Common myeloid progenitor, CD34-positive (primary cell): Measurements from ENCODE around the gene CD63. TPM values are rescaled to one million over a fixed set of nuclear protein-coding genes. Genes with fewer than 3 reads are reported as not detected.
A peak's percentile ranks its signal among the peaks of the same experiment; 100 is the strongest.

Experiments used
- CTCF ChIA-PET: fragments of 350-600 bp; sonication (Branson Sonifier 250); formaldehyde crosslinking; loops from one replicate; lab custom pipeline; 2021; ENCODE audit warnings: antibody characterized with exemption; lab: Charles Lee
- POLR2A ChIA-PET: fragments of 350-600 bp; sonication (Branson Sonifier 250); formaldehyde crosslinking; loops from one replicate; lab custom pipeline; 2021; ENCODE audit warnings: antibody characterized with exemption; lab: Charles Lee
- DNase-seq, 3 donors: peaks; one replicate each; pipeline versions ENCODE4 v3.0.0 to v3.0.0-alpha.2; 2013
- H3K27ac ChIP-seq, 2 experiments: 1 replicate in 1 of 2; 2 replicates in 1 of 2; pipeline ENCODE4 v1.7.0; 2013; ENCODE audit warnings: inconsistent platforms in 2 of 2, low read length in 2 of 2, mild to moderate bottlenecking in 2 of 2, low read depth in 1 of 2, moderate library complexity in 1 of 2; ENCODE audit not compliant: severe bottlenecking in 2 of 2, insufficient read depth in 1 of 2, poor library complexity in 1 of 2
- H3K27me3 ChIP-seq, 5 experiments: replicated peaks in 2 of 5; 1 replicate in 3 of 5; 2 replicates in 2 of 5; pipeline versions ENCODE4 v1.6.1 to v1.7.0; 2013; ENCODE audit warnings: low read length in 4 of 5, mild to moderate bottlenecking in 2 of 5, moderate library complexity in 2 of 5, inconsistent platforms in 1 of 5; ENCODE audit not compliant: insufficient read depth in 5 of 5, control insufficient read depth in 4 of 5
- H3K36me3 ChIP-seq, 4 experiments: 1 replicate in 2 of 4; 2 replicates in 2 of 4; pipeline versions ENCODE4 v1.6.1 to v1.7.0; 2013; ENCODE audit warnings: low read length in 3 of 4, control low read depth in 1 of 4, mild to moderate bottlenecking in 1 of 4; ENCODE audit not compliant: control insufficient read depth in 4 of 4, insufficient read depth in 4 of 4
- H3K4me1 ChIP-seq, 4 experiments: 1 replicate in 3 of 4; 2 replicates in 1 of 4; pipeline versions ENCODE4 v1.6.1 to v1.7.1; 2013; ENCODE audit warnings: low read length in 3 of 4, mild to moderate bottlenecking in 3 of 4, control low read depth in 1 of 4, inconsistent platforms in 1 of 4, moderate library complexity in 1 of 4; ENCODE audit not compliant: control insufficient read depth in 4 of 4, insufficient read depth in 4 of 4; ENCODE audit errors: control extremely low read depth in 1 of 4
- H3K4me3 ChIP-seq, 7 experiments: 1 replicate in 4 of 7; 2 replicates in 3 of 7; pipeline versions ENCODE4 v1.5.1 to v1.7.0; 2013; ENCODE audit warnings: mild to moderate bottlenecking in 7 of 7, low read length in 6 of 7, moderate library complexity in 6 of 7, inconsistent platforms in 2 of 7, low read depth in 2 of 7, control low read depth in 1 of 7; ENCODE audit not compliant: insufficient read depth in 4 of 7, control insufficient read depth in 1 of 7; ENCODE audit errors: extremely low read depth in 1 of 7
- H3K9me3 ChIP-seq, 5 experiments: 1 replicate in 4 of 5; 2 replicates in 1 of 5; pipeline versions ENCODE4 v1.6.1 to v1.7.1; 2013; ENCODE audit warnings: low read length in 4 of 5, mild to moderate bottlenecking in 2 of 5, inconsistent platforms in 1 of 5, low read depth in 1 of 5, moderate library complexity in 1 of 5; ENCODE audit not compliant: control insufficient read depth in 4 of 5, insufficient read depth in 2 of 5; ENCODE audit errors: control extremely low read depth in 1 of 5
- WGBS: methylation state at CpG from one replicate; pipeline ENCODE4 v1.1.5; 2013; ENCODE audit not compliant: insufficient coverage; 5-methylcytosine and 5-hydroxymethylcytosine counted together
- polyA plus RNA-seq: library from polyadenylated mRNA; unstranded; fragments of 120-200 nt; gene quantifications from one replicate; pipeline ENCODE4 v1.2.1, GENCODE V29; 2013

CD63 gene
- 275 TPM for polyA plus RNA-seq

GRCh38 chr12:55728939-55729818, at the start of gene CD63:
Gene CD63 (minus strand): TSS chr12:55729009. CDS start chr12:55728341, 668 bp downstream.
- Histone ChIP-seq H3K27me3 (no peaks in the 10 kb centered on the region), H3K9me3 (no peaks in the 10 kb centered on the region), H3K4me1 (peaks cover 12 to 46% (median 34%) of the 10 kb centered on the region in 4 experiments), H3K4me3 (peak within 1 kb of the TSS; percentile 57 to 88 (median 71)), H3K36me3 (peaks cover under 1 to 29% (median 16%) of the 10 kb centered on the region in 4 experiments), H3K27ac (peak within 1 kb of the TSS; percentile 66 to 86)
- DNase-seq, result peak; percentile 77 to 91 (median 88)
- 0% methylated on average over 31 of the region's 61 CpGs for WGBS
- CTCF ChIA-PET, result interaction anchor here (1.0 to 3.2 kb wide), 14 partner anchors 9 to 165 kb away, joined by 3 to 49 read pairs (median 5); partner anchors contain the start of genes BLOC1S1, ORMDL2, RDH5 and SARNP
- POLR2A ChIA-PET, result interaction anchor here (0.7 to 1.6 kb wide), 6 partner anchors 8 to 14 kb away, joined by 3 to 8 read pairs (median 4); partner anchors contain the start of gene BLOC1S1

- ChIA-PET POLR2A (no interaction called here), CTCF (interaction anchor here (2.6 kb wide), 1 partner anchor 32 kb away, joined by 12 read pairs; no protein-coding TSS in a partner anchor)
- 100% methylated on average over 2 of the region's 3 CpGs for WGBS
- no peaks in the 10 kb centered on the region for H3K9me3 ChIP-seq
- H3K4me1 ChIP-seq, result peaks cover 0 to 13% (median 0%) of the 10 kb centered on the region in 4 experiments
- DNase-seq, result no peak
- no peak overlapping the region for H3K27ac ChIP-seq
- no peaks in the 10 kb centered on the region for H3K27me3 ChIP-seq
- no peak overlapping the region for H3K4me3 ChIP-seq
- H3K36me3 ChIP-seq, result peaks cover 11 to 44% (median 27%) of the 10 kb centered on the region in 4 experiments
Measured at GRCh38 chr12:55777856-55778255, 49.0 kb upstream of the CD63 start.

GRCh38 chr12:55771736-55772135, 42.9 kb upstream of the CD63 start:
- Histone ChIP-seq H3K27me3 (no peaks in the 10 kb centered on the region), H3K4me3 (no peak overlapping the region), H3K4me1 (no peaks in the 10 kb centered on the region), H3K27ac (no peak overlapping the region), H3K9me3 (no peaks in the 10 kb centered on the region), H3K36me3 (peaks cover 10 to 46% (median 36%) of the 10 kb centered on the region in 4 experiments)
- ChIA-PET CTCF (interaction anchor here (0.6 to 3.3 kb wide), 8 partner anchors 11 to 1291 kb away, joined by 3 to 13 read pairs (median 4); no protein-coding TSS in a partner anchor), POLR2A (no interaction called here)
- 98% methylated on average over 5 of the region's 6 CpGs for WGBS
- DNase-seq, result no peak

DNA sequence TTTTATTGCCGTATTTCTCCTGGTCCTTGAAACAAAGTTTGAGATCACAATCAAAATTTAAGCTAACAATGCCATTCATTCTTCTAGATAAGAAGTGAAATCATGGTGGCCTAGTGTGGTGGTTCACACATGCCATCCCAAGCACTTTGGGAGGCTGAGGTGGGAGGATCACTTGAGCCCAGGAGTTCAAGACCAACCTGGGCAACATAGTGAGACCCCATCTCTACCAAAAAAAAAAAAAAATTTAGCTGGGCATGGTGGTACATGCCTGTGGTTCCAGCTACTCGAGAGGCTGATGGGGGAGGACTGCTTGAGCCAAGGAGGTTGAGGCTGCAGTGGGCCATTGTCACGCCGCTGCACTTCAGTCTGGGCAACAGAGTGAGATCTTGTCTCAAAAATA, 38.3 kb upstream of the CD63 start:
- Histone ChIP-seq H3K4me1 (no peaks in the 10 kb centered on the region), H3K27ac (no peak overlapping the region), H3K36me3 (peaks cover 15 to 62% (median 40%) of the 10 kb centered on the region in 4 experiments), H3K4me3 (no peak overlapping the region), H3K9me3 (no peaks in the 10 kb centered on the region), H3K27me3 (no peaks in the 10 kb centered on the region)
- ChIA-PET POLR2A (no interaction called here), CTCF (interaction anchor here (1.0 to 1.3 kb wide), 4 partner anchors 14 to 173 kb away, joined by 3 read pairs; no protein-coding TSS in a partner anchor)
- no CpG with 5 or more reads among the region's 4 CpGs for WGBS
- DNase-seq, result no peak

DNA sequence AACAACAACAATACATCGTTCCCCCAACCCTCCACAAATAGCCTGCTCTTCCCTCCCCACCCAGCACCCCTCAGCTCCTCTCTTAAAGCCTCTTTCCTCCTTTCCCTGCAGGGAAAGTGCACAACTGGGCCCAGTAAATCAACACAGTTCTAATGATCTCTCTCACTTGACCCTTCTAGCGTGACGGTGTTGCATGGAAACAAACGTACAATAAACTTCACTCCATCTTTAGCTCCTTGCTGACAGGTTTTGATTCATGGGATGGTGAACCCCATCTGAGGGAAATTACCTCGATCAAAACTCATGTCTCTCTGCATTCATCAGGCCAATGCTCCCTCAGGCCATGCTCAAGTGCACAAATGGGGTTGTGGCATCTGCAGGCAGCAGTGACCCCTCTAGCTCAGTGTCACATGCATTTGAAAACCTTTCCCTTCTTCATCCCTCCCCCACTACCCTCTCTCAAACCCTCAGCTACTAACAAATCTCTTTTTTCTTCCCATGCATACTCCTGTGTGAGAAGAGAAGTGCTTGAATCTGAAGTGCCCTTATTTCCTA, 37.0 kb upstream of the CD63 start:
- Histone ChIP-seq H3K4me1 (no peaks in the 10 kb centered on the region), H3K4me3 (no peak overlapping the region), H3K27me3 (no peaks in the 10 kb centered on the region), H3K36me3 (peaks cover 17 to 61% (median 32%) of the 10 kb centered on the region in 4 experiments), H3K27ac (no peak overlapping the region), H3K9me3 (no peaks in the 10 kb centered on the region)
- ChIA-PET POLR2A (no interaction called here), CTCF (interaction anchor here (0.7 to 1.7 kb wide), 6 partner anchors 9 to 31 kb away, joined by 3 to 6 read pairs (median 3); no protein-coding TSS in a partner anchor)
- no peak for DNase-seq
- 91% methylated on average over 4 of the region's 5 CpGs for WGBS

DNA sequence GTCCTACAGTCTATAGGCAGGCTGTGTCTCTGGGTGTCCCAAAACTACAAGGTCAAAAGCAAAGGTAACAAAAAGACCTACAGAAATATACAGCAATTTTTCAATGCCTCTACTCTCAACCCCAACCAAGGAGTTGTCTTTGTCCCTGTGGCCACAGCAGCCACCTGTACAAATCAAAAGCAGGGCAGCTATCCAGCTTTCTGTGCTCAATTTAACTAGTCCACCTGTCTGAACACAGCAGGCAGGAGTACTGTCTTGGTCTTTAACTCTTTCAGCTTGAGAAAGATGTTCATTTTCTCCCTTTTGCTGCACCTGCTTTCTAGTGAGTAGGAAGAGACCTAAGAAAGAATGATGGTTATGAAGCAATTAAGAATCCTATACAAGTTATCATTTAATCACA, 33.8 kb upstream of the CD63 start:
- Histone ChIP-seq H3K4me1 (no peaks in the 10 kb centered on the region), H3K4me3 (no peak overlapping the region), H3K27me3 (no peaks in the 10 kb centered on the region), H3K9me3 (peaks cover 0 to 2% (median 0%) of the 10 kb centered on the region in 5 experiments), H3K36me3 (peaks cover 24 to 70% (median 42%) of the 10 kb centered on the region in 4 experiments), H3K27ac (no peak overlapping the region)
- ChIA-PET CTCF (interaction anchor here (3.8 to 13.0 kb wide), 2 partner anchors 11 to 19 kb away, joined by 12 to 145 read pairs; partner anchors contain the start of gene GDF11), POLR2A (no interaction called here)
- DNase-seq, result no peak
